Measurements from ENCODE around the gene IFT172.

Gene IFT172

GRCh38 chr2:27494944-27495554 is 5.5 kb upstream of the IFT172 start, which contains the start of gene FNDC4:
Gene FNDC4, minus strand, starts transcription at chr2:27495200. Its CDS starts 521 bp downstream, at chr2:27494679.
- Histone ChIP-seq H3K4me3 (ENCODE audit: low read depth in 1 of 5, low read length in 5 of 5) (peak within 1 kb of the TSS; percentile 72 to 82 (median 74)), H3K9ac (ENCODE audit: low read length in 5 of 5) (peak within 1 kb of the TSS; percentile 73 to 89 (median 81)), H3K4me1 (ENCODE audit: control insufficient read depth in 5 of 5, insufficient read depth in 5 of 5, low read length in 5 of 5) (peaks cover 3 to 22% (median 17%) of the 10 kb centered on the region in 5 donors), H3K36me3 (ENCODE audit: control insufficient read depth in 5 of 5, insufficient read depth in 5 of 5, low read length in 5 of 5) (peaks cover 0 to 17% (median 8%) of the 10 kb centered on the region in 5 donors), H3K9me3 (ENCODE audit: control insufficient read depth in 5 of 5, low read length in 5 of 5) (no peaks in the 10 kb centered on the region), H3K27me3 (ENCODE audit: control insufficient read depth in 5 of 5, insufficient read depth in 4 of 5, low read length in 5 of 5) (peaks cover 0 to 10% (median 0%) of the 10 kb centered on the region in 5 donors), H3K27ac (ENCODE audit: low read depth, low read length) (peak within 1 kb of the TSS; percentile 88)

DNA sequence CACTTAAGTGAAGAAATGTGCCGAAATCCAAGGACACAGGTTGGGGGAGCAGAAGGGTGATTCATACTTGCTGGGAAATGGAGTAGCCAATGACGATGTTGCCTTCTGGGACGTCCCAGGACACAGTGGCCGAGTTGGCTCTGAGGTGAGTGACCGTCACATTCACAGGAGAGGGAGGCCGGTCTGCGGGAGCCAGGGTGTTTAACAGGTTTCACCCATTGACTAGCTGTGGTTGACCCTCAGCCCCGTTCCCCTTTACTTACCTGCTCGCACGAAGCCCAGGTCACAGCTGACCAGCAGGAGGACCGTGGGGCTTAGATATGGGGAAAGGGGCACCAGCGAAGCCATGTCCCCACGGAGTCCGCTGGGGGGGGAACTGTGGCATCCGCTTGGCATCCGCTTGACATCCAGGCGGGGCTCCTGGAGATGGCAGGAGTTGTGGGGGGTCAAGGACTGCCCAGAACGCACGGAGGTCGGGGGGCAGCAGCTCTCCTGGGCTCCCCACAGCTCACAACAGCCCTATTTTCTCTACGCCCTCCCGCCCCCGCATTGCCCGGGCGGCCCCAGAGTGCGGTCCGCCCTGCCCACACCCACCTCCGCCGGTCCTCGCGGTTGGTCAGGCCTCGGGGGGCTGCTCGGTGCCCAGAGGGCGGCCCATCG is 4.9 kb upstream of the IFT172 start:
- H3K4me3 ChIP-seq (ENCODE audit: low read depth in 1 of 5, low read length in 5 of 5), result peak overlapping the region; percentile 72 to 82 (median 74)
- H3K9ac ChIP-seq (ENCODE audit: low read length in 5 of 5), result peak overlapping the region; percentile 73 to 89 (median 81)
- H3K9me3 ChIP-seq (ENCODE audit: control insufficient read depth in 5 of 5, low read length in 5 of 5), result no peaks in the 10 kb centered on the region
- H3K36me3 ChIP-seq (ENCODE audit: control insufficient read depth in 5 of 5, insufficient read depth in 5 of 5, low read length in 5 of 5), result peaks cover 0 to 17% (median 8%) of the 10 kb centered on the region in 5 donors
- peaks cover 3 to 26% (median 21%) of the 10 kb centered on the region in 5 donors for H3K4me1 ChIP-seq (ENCODE audit: control insufficient read depth in 5 of 5, insufficient read depth in 5 of 5, low read length in 5 of 5)
- peaks cover 0 to 10% (median 0%) of the 10 kb centered on the region in 5 donors for H3K27me3 ChIP-seq (ENCODE audit: control insufficient read depth in 5 of 5, insufficient read depth in 4 of 5, low read length in 5 of 5)
- peak overlapping the region; percentile 88 for H3K27ac ChIP-seq (ENCODE audit: low read depth, low read length)

DNA sequence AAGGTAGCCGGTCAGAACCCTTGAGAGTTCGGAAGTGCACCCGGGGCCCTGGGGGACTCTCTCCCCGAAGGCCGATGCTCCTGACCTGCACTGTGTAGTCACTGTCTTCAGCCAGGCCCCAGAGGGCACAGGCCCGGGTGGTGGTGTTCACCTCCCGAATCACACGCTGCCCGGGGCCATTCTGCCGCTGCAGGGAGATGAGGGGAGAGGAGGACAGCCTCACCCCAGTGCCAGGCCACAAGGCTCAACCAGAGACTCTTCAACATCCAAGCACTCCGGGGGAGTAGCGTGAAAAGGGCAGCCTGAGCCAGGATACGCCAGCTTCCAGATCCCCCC is 4.4 kb upstream of the IFT172 start:
- peak overlapping the region; percentile 31 to 89 (median 74) for H3K9ac ChIP-seq (ENCODE audit: low read length in 5 of 5)
- peaks cover 0 to 17% (median 8%) of the 10 kb centered on the region in 5 donors for H3K36me3 ChIP-seq (ENCODE audit: control insufficient read depth in 5 of 5, insufficient read depth in 5 of 5, low read length in 5 of 5)
- no peaks in the 10 kb centered on the region for H3K9me3 ChIP-seq (ENCODE audit: control insufficient read depth in 5 of 5, low read length in 5 of 5)
- H3K27me3 ChIP-seq (ENCODE audit: control insufficient read depth in 5 of 5, insufficient read depth in 4 of 5, low read length in 5 of 5), result peaks cover 0 to 10% (median 0%) of the 10 kb centered on the region in 5 donors
- peak overlapping the region; percentile 72 to 82 (median 74) for H3K4me3 ChIP-seq (ENCODE audit: low read depth in 1 of 5, low read length in 5 of 5)
- peaks cover 3 to 31% (median 26%) of the 10 kb centered on the region in 5 donors for H3K4me1 ChIP-seq (ENCODE audit: control insufficient read depth in 5 of 5, insufficient read depth in 5 of 5, low read length in 5 of 5)
- peak overlapping the region; percentile 88 for H3K27ac ChIP-seq (ENCODE audit: low read depth, low read length)

GRCh38 chr2:27492557-27492956 is 3.0 kb upstream of the IFT172 start:
- H3K27ac ChIP-seq (ENCODE audit: low read depth, low read length), result peak overlapping the region; percentile 88
- peaks cover 3 to 35% (median 28%) of the 10 kb centered on the region in 5 donors for H3K4me1 ChIP-seq (ENCODE audit: control insufficient read depth in 5 of 5, insufficient read depth in 5 of 5, low read length in 5 of 5)
- no peak overlapping the region for H3K4me3 ChIP-seq (ENCODE audit: low read depth in 1 of 5, low read length in 5 of 5)
- peaks cover 0 to 17% (median 8%) of the 10 kb centered on the region in 5 donors for H3K36me3 ChIP-seq (ENCODE audit: control insufficient read depth in 5 of 5, insufficient read depth in 5 of 5, low read length in 5 of 5)
- H3K9ac ChIP-seq (ENCODE audit: low read length in 5 of 5), result peak overlapping the region in 1 of 5 donors; percentile 48
- no peaks in the 10 kb centered on the region for H3K9me3 ChIP-seq (ENCODE audit: control insufficient read depth in 5 of 5, low read length in 5 of 5)
- peaks cover 0 to 10% (median 0%) of the 10 kb centered on the region in 5 donors for H3K27me3 ChIP-seq (ENCODE audit: control insufficient read depth in 5 of 5, insufficient read depth in 4 of 5, low read length in 5 of 5)

GRCh38 chr2:27489118-27489497 is 435 bp downstream of the IFT172 start:
- H3K9me3 ChIP-seq (ENCODE audit: control insufficient read depth in 5 of 5, low read length in 5 of 5), result no peaks in the 10 kb centered on the region
- peak overlapping the region in 4 of 5 donors; percentile 0 to 86 (median 34) for H3K9ac ChIP-seq (ENCODE audit: low read length in 5 of 5)
- H3K27me3 ChIP-seq (ENCODE audit: control insufficient read depth in 5 of 5, insufficient read depth in 4 of 5, low read length in 5 of 5), result no peaks in the 10 kb centered on the region
- peaks cover 1 to 22% (median 19%) of the 10 kb centered on the region in 5 donors for H3K4me1 ChIP-seq (ENCODE audit: control insufficient read depth in 5 of 5, insufficient read depth in 5 of 5, low read length in 5 of 5)
- peaks cover 0 to 27% (median 12%) of the 10 kb centered on the region in 5 donors for H3K36me3 ChIP-seq (ENCODE audit: control insufficient read depth in 5 of 5, insufficient read depth in 5 of 5, low read length in 5 of 5)
- H3K27ac ChIP-seq (ENCODE audit: low read depth, low read length), result peak overlapping the region; percentile 8
- H3K4me3 ChIP-seq (ENCODE audit: low read depth in 1 of 5, low read length in 5 of 5), result peak overlapping the region; percentile 62 to 89 (median 86)

DNA sequence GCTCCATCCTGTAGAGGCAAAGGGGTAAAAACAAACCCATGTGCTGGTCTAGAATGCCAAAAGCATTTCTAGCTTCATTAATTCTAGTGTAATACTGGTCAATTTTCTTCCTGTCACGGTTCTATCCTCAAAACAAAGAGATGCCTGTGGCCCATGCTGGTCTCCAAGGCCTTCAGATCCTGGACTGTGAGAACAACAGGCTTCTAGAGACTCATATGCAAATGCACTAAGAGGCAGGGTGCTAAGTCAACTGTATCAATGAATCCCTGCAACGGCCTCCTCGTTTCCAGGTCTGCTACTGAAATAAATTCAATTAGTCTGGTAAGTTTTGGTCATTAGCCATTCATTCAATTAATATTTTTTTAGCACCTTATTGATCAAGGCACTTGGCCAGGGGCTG is 4.0 kb downstream of the IFT172 start:
- no peak overlapping the region for H3K27ac ChIP-seq (ENCODE audit: low read depth, low read length)
- H3K27me3 ChIP-seq (ENCODE audit: control insufficient read depth in 5 of 5, insufficient read depth in 4 of 5, low read length in 5 of 5), result no peaks in the 10 kb centered on the region
- H3K4me3 ChIP-seq (ENCODE audit: low read depth in 1 of 5, low read length in 5 of 5), result no peak overlapping the region
- H3K9ac ChIP-seq (ENCODE audit: low read length in 5 of 5), result peak overlapping the region in 1 of 5 donors; percentile 36
- H3K36me3 ChIP-seq (ENCODE audit: control insufficient read depth in 5 of 5, insufficient read depth in 5 of 5, low read length in 5 of 5), result peaks cover 9 to 36% (median 32%) of the 10 kb centered on the region in 5 donors
- no peaks in the 10 kb centered on the region for H3K9me3 ChIP-seq (ENCODE audit: control insufficient read depth in 5 of 5, low read length in 5 of 5)
- H3K4me1 ChIP-seq (ENCODE audit: control insufficient read depth in 5 of 5, insufficient read depth in 5 of 5, low read length in 5 of 5), result peaks cover 0 to 16% (median 14%) of the 10 kb centered on the region in 5 donors

DNA sequence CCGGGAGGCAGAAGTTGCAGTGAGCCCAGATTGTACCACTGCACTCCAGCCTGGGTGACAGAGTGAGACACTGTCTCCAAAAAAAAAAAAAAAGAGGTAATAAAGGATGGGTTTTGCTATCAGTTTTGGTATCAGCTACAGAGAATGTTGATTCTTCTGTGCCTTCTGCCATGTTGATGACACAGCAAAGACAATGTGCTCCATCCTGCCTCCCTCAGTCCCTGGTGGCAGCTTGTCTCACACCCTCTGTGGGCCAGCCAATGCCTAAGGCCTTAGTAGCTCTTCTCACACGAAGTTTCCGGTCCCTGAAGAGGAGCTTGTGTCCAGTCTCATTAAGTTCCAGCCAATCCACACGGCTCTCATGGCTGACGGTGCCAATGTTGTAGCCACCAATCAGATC is 17.6 kb downstream of the IFT172 start:
- no peak overlapping the region for H3K9ac ChIP-seq (ENCODE audit: low read length in 5 of 5)
- no peak overlapping the region for H3K4me3 ChIP-seq (ENCODE audit: low read depth in 1 of 5, low read length in 5 of 5)
- peaks cover 28 to 40% (median 36%) of the 10 kb centered on the region in 5 donors for H3K36me3 ChIP-seq (ENCODE audit: control insufficient read depth in 5 of 5, insufficient read depth in 5 of 5, low read length in 5 of 5)
- H3K4me1 ChIP-seq (ENCODE audit: control insufficient read depth in 5 of 5, insufficient read depth in 5 of 5, low read length in 5 of 5), result no peaks in the 10 kb centered on the region
- H3K27ac ChIP-seq (ENCODE audit: low read depth, low read length), result no peak overlapping the region
- no peaks in the 10 kb centered on the region for H3K27me3 ChIP-seq (ENCODE audit: control insufficient read depth in 5 of 5, insufficient read depth in 4 of 5, low read length in 5 of 5)
- no peaks in the 10 kb centered on the region for H3K9me3 ChIP-seq (ENCODE audit: control insufficient read depth in 5 of 5, low read length in 5 of 5)

GRCh38 chr2:27464443-27464842 is 25.1 kb downstream of the IFT172 start:
- Histone ChIP-seq H3K36me3 (ENCODE audit: control insufficient read depth in 5 of 5, insufficient read depth in 5 of 5, low read length in 5 of 5) (peaks cover 13 to 39% (median 34%) of the 10 kb centered on the region in 5 donors), H3K27ac (ENCODE audit: low read depth, low read length) (no peak overlapping the region), H3K4me1 (ENCODE audit: control insufficient read depth in 5 of 5, insufficient read depth in 5 of 5, low read length in 5 of 5) (no peaks in the 10 kb centered on the region), H3K4me3 (ENCODE audit: low read depth in 1 of 5, low read length in 5 of 5) (no peak overlapping the region), H3K9me3 (ENCODE audit: control insufficient read depth in 5 of 5, low read length in 5 of 5) (no peaks in the 10 kb centered on the region), H3K27me3 (ENCODE audit: control insufficient read depth in 5 of 5, insufficient read depth in 4 of 5, low read length in 5 of 5) (no peaks in the 10 kb centered on the region), H3K9ac (ENCODE audit: low read length in 5 of 5) (no peak overlapping the region)

DNA sequence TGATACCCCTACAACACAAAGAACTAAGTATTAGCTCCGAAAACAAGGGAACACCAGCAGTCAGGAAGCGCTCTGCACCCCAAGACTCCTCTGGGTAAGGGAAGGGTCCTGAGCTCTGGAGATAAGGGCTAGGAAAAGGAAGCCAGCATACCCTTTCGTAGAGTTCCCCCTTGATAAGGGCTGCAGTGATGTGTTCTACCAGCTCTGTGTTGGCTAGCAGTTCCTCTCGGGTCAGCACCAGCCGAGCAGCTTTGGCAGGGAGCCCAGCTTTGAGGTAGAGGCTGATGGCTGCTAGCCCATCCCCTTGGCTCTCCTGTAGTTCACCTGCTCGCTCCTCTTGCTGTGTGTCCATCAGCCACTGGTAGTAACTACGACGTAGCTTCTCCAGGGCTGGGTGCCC is 28.4 kb downstream of the IFT172 start:
- peaks cover 17 to 71% (median 63%) of the 10 kb centered on the region in 5 donors for H3K36me3 ChIP-seq (ENCODE audit: control insufficient read depth in 5 of 5, insufficient read depth in 5 of 5, low read length in 5 of 5)
- no peak overlapping the region for H3K27ac ChIP-seq (ENCODE audit: low read depth, low read length)
- no peak overlapping the region for H3K4me3 ChIP-seq (ENCODE audit: low read depth in 1 of 5, low read length in 5 of 5)
- no peaks in the 10 kb centered on the region for H3K4me1 ChIP-seq (ENCODE audit: control insufficient read depth in 5 of 5, insufficient read depth in 5 of 5, low read length in 5 of 5)
- no peaks in the 10 kb centered on the region for H3K9me3 ChIP-seq (ENCODE audit: control insufficient read depth in 5 of 5, low read length in 5 of 5)
- H3K27me3 ChIP-seq (ENCODE audit: control insufficient read depth in 5 of 5, insufficient read depth in 4 of 5, low read length in 5 of 5), result no peaks in the 10 kb centered on the region
- no peak overlapping the region for H3K9ac ChIP-seq (ENCODE audit: low read length in 5 of 5)

DNA sequence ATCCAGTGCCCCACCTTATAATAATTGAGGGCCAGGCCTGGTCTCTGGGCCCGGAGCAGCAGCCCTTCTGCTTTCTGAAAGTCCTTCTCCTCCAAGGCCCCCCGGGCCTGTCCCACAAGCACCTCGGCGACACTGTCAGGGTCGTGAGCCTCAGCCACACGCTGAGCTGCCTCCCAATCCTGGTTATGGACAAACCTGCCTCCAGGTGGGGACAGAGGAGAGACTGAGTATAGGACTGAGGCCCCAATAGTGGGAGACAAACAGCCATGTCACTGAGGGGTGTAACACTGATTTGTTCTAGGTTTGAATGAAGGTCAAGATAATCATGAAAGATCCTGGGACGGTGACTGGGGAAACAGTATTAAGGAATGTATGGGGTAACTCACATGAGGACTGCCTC is 35.6 kb downstream of the IFT172 start:
- no peaks in the 10 kb centered on the region for H3K27me3 ChIP-seq (ENCODE audit: control insufficient read depth in 5 of 5, insufficient read depth in 4 of 5, low read length in 5 of 5)
- no peaks in the 10 kb centered on the region for H3K4me1 ChIP-seq (ENCODE audit: control insufficient read depth in 5 of 5, insufficient read depth in 5 of 5, low read length in 5 of 5)
- H3K4me3 ChIP-seq (ENCODE audit: low read depth in 1 of 5, low read length in 5 of 5), result no peak overlapping the region
- H3K36me3 ChIP-seq (ENCODE audit: control insufficient read depth in 5 of 5, insufficient read depth in 5 of 5, low read length in 5 of 5), result peaks cover 6 to 77% (median 72%) of the 10 kb centered on the region in 5 donors
- no peak overlapping the region for H3K9ac ChIP-seq (ENCODE audit: low read length in 5 of 5)
- H3K9me3 ChIP-seq (ENCODE audit: control insufficient read depth in 5 of 5, low read length in 5 of 5), result no peaks in the 10 kb centered on the region
- H3K27ac ChIP-seq (ENCODE audit: low read depth, low read length), result no peak overlapping the region

Measured in subcutaneous abdominal adipose tissue (tissue), 5 donors.